ACHN (cell line): Measurements from ENCODE around the gene DPY19L1.
A peak's percentile ranks its signal among the peaks of the same experiment; 100 is the strongest.
"Not testable (repeated sequence)": the region's sequence is repeated elsewhere in the genome, so short reads cannot be mapped to it uniquely, and the experiment has no call there.

Source experiments
- DNase-seq: peaks from one replicate; pipeline ENCODE4 v3.0.0-alpha.2; 2015
- in situ Hi-C: cut with HindIII; loops from 2 replicates; pipeline ENCODE4 v1.10.0; 2017; ENCODE audit warnings: low sequenced_read_pairs, low pct_ligation_motif_present, low pct_unique_long_range_greater_than_20kb

Gene DPY19L1

GRCh38 chr7:34900891-34901513 lies 136.3 kb downstream of the DPY19L1 start:
- in situ Hi-C loops: no loop called here
- peak; percentile 47 for DNase-seq

- in situ Hi-C loops: no loop called here
- no peak for DNase-seq
These were observed 142.1 kb downstream of the DPY19L1 start for GRCh38 chr7:34895202-34895601.

GRCh38 chr7:34889951-34890350 lies 147.3 kb downstream of the DPY19L1 start:
- no peak for DNase-seq
- in situ Hi-C loops: no loop called here

GRCh38 chr7:34886856-34887255 lies 150.4 kb downstream of the DPY19L1 start:
- in situ Hi-C loops: no loop called here
- no peak for DNase-seq

GRCh38 chr7:34883855-34884254 lies 153.4 kb downstream of the DPY19L1 start:
- in situ Hi-C loops, DNase-seq: not testable (repeated sequence)

- in situ Hi-C loops: no loop called here
- no peak for DNase-seq
These were observed 157.4 kb downstream of the DPY19L1 start for GRCh38 chr7:34879871-34880270.

- DNase-seq, in situ Hi-C loops: not testable (repeated sequence)
These were observed 158.1 kb downstream of the DPY19L1 start for GRCh38 chr7:34878944-34879735.
